Uterus (tissue), 4 donors: ENCODE data around the gene FGFR2. TPM values are rescaled to one million over a fixed set of nuclear protein-coding genes. Genes with fewer than 3 reads are reported as not detected.

Experiments used
- DNase-seq, 2 donors: peaks; one replicate each; pipeline ENCODE4 v3.0.0-alpha.2; 2019 to 2020
- H3K27ac ChIP-seq, 2 donors: fragments of 200-600 bp; sonication (generic); 1 replicate in 1 of 2; 2 replicates in 1 of 2; pipeline ENCODE4 v1.5.1; 2016 to 2018
- H3K27me3 ChIP-seq, 2 donors: fragments of 200-600 bp; sonication (generic); one replicate each; pipeline ENCODE4 v1.5.1; 2018 to 2019; ENCODE audit warnings: control low read depth in 1 of 2
- H3K36me3 ChIP-seq, 2 donors: fragments of 200-600 bp; sonication (generic); one replicate each; pipeline ENCODE4 v1.5.1; 2019; ENCODE audit warnings: control low read depth in 1 of 2
- H3K4me1 ChIP-seq, 2 donors: fragments of 200-600 bp; sonication (generic); one replicate each; pipeline ENCODE4 v1.5.1; 2018 to 2019; ENCODE audit warnings: control low read depth in 1 of 2
- H3K4me3 ChIP-seq, 2 donors: fragments of 200-600 bp; sonication (generic); 1 replicate in 1 of 2; 2 replicates in 1 of 2; pipeline ENCODE4 v1.5.1; 2018 to 2019; ENCODE audit warnings: mild to moderate bottlenecking in 1 of 2
- H3K9me3 ChIP-seq, 2 donors: fragments of 200-600 bp; sonication (generic); one replicate each; pipeline ENCODE4 v1.5.1; 2019; ENCODE audit warnings: control low read depth in 1 of 2
- POLR2A ChIP-seq, 2 donors: fragments of 450-650 bp; IDR thresholded peaks; one replicate each; pipeline ENCODE4 v1.6.1; 2016; ENCODE audit warnings: antibody characterized with exemption in 2 of 2, mild to moderate bottlenecking in 1 of 2, moderate library complexity in 1 of 2
- intact Hi-C: fragments of 100-400 bp; cut with DNase I; formaldehyde crosslinking; loops from one replicate; pipeline ENCODE4 v1.15.1; 2023; ENCODE audit warnings: low total_unique reads
- total RNA-seq, 4 donors: library from RNA; depleted of rRNA in 3 of 4; stranded (reverse); fragments of >200 nt in 3 of 4; gene quantifications; one replicate each; pipeline versions ENCODE4 v1.1.0 to v1.2.4, GENCODE V29; 2014 to 2023
- TF ChIP-seq, protein P1 (sequence below), 4 experiments: fragments of 200-600 bp in 2 of 4; fragments of 450-650 bp in 2 of 4; sonication (generic) in 2 of 4; IDR thresholded peaks; one replicate each; pipeline ENCODE4 v1.5.1; 2016 to 2019; ENCODE audit warnings: antibody characterized with exemption in 4 of 4, mild to moderate bottlenecking in 2 of 4, moderate library complexity in 1 of 4
- donor health status: DM: yes; HTN: yes; CAD: no.

The FGFR2 gene
- total RNA-seq, 4 donors from 2014 or later = 27.4 to 159 (median 111) TPM

DNA sequence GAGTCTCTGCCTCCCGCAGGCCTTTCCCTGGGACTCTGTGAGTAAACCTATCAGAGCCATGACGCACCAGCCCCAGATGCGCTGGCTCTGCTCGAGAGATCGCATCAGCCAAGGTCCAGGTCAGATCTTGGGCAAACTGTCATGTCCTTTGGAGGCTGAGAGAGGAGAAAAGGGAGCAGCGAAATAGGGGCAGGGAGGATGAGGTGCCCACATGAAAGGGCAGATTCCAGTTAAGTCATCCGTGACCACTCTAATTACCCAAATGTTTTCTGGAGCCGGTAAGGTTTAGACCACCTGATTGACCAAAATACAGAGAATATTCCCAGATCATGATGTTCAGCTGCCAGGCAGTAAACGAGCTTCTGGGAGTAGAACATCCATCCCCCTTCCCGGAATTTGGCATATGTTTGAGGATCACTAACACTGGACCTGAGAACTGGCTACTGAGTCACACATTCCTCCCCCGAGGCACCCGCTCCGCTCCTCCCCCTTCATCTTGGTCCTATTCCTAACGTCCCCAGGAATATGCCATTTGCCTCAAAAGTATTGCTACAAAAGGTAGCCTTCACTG lies 88.0 kb downstream of the FGFR2 start:
- intact Hi-C loops = no loop called here
- no peak overlapping the region for H3K4me3 ChIP-seq
- H3K27ac ChIP-seq = peak overlapping the region; percentile 70 to 83
- no peaks in the 10 kb centered on the region for H3K9me3 ChIP-seq
- H3K36me3 ChIP-seq = no peaks in the 10 kb centered on the region
- TF ChIP-seq, protein P1, sequence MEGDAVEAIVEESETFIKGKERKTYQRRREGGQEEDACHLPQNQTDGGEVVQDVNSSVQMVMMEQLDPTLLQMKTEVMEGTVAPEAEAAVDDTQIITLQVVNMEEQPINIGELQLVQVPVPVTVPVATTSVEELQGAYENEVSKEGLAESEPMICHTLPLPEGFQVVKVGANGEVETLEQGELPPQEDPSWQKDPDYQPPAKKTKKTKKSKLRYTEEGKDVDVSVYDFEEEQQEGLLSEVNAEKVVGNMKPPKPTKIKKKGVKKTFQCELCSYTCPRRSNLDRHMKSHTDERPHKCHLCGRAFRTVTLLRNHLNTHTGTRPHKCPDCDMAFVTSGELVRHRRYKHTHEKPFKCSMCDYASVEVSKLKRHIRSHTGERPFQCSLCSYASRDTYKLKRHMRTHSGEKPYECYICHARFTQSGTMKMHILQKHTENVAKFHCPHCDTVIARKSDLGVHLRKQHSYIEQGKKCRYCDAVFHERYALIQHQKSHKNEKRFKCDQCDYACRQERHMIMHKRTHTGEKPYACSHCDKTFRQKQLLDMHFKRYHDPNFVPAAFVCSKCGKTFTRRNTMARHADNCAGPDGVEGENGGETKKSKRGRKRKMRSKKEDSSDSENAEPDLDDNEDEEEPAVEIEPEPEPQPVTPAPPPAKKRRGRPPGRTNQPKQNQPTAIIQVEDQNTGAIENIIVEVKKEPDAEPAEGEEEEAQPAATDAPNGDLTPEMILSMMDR (IDR thresholded peaks at IDR 0.05) = no peak
- no peak for TF ChIP-seq POLR2A (IDR thresholded peaks at IDR 0.05)
- no peaks in the 10 kb centered on the region for H3K27me3 ChIP-seq
- DNase-seq = peak; percentile 46 to 72
- H3K4me1 ChIP-seq = no peaks in the 10 kb centered on the region

DNA sequence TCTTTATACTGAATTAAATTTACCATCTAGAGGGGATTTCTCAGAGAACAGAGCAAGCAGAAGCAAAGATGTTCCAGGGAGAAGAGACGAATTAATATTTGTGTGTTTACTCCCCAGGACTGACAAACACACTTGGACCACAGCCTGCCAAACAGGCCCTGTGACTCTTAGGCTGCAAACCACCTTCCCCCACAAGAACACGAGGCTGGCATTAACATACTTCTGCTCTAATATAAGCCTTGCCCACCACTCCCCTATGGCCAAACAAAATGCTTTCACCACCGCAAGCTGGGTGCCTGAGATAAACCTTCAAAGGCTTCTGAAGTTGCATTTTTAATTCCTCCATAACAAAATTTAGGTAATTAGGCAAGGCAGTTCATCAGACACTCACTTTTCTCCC lies 88.4 kb downstream of the FGFR2 start:
- no peak for DNase-seq
- H3K4me1 ChIP-seq = no peaks in the 10 kb centered on the region
- peak overlapping the region; percentile 70 to 83 for H3K27ac ChIP-seq
- no peak overlapping the region for H3K4me3 ChIP-seq
- no peaks in the 10 kb centered on the region for H3K36me3 ChIP-seq
- no peak for TF ChIP-seq POLR2A (IDR thresholded peaks at IDR 0.05)
- TF ChIP-seq, protein P1 (IDR thresholded peaks at IDR 0.05) = no peak
- no peaks in the 10 kb centered on the region for H3K27me3 ChIP-seq
- intact Hi-C loops = no loop called here
- H3K9me3 ChIP-seq = no peaks in the 10 kb centered on the region

DNA sequence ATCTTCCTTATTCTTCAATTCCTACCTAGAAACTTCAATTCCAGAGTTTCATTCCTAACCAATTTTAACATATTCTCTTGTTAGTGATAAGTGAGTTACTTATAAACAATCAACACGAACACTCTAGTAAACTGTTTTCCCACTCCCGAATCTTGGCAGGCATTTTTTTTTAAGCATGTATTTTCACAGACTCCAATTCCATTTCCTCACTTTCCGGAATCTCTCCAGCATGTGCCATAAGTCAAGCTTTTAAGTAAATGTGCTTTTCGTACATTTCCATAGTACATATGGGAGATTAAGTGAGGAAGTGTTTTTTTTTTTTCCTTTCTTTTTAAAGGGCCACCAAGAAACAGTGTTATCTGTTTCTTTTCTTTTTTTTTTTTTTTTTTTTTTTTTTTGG lies 89.1 kb downstream of the FGFR2 start:
- Histone ChIP-seq H3K4me1 (no peaks in the 10 kb centered on the region), H3K27ac (peak overlapping the region; percentile 70 to 83), H3K9me3 (no peaks in the 10 kb centered on the region), H3K27me3 (no peaks in the 10 kb centered on the region), H3K36me3 (no peaks in the 10 kb centered on the region), H3K4me3 (no peak overlapping the region)
- DNase-seq = no peak
- intact Hi-C loops = no loop called here
- TF ChIP-seq, protein P1 (IDR thresholded peaks at IDR 0.05) = no peak
- TF ChIP-seq POLR2A (IDR thresholded peaks at IDR 0.05) = no peak

DNA sequence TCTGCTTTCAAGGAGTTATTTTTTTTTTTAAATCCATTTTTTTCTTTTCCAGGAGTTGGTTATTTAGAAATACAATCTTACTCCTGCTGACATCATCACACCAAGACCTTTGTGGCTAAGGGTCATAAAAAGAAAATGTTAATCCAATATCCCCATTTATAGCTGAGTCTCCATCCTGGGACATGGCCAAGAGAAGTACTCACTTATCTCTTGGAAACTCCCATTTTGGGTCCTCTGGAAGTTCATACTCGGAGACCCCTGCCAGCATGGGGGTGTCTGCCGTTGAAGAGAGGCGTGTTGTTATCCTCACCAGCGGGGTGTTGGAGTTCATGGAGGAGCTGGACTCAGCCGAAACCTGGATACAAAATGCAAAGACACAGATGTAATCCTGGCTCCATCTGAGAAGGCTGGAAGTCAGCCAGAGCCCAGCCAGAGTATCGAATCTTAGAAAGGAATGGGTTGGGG lies 94.6 kb downstream of the FGFR2 start:
- Histone ChIP-seq H3K4me3 (no peak overlapping the region), H3K4me1 (peaks cover 0 to 3% of the 10 kb centered on the region in 2 donors), H3K27me3 (no peaks in the 10 kb centered on the region), H3K27ac (no peak overlapping the region), H3K36me3 (no peaks in the 10 kb centered on the region), H3K9me3 (no peaks in the 10 kb centered on the region)
- no peak for TF ChIP-seq POLR2A (IDR thresholded peaks at IDR 0.05)
- TF ChIP-seq, protein P1 (IDR thresholded peaks at IDR 0.05) = no peak
- no peak for DNase-seq
- intact Hi-C loops = no loop called here

DNA sequence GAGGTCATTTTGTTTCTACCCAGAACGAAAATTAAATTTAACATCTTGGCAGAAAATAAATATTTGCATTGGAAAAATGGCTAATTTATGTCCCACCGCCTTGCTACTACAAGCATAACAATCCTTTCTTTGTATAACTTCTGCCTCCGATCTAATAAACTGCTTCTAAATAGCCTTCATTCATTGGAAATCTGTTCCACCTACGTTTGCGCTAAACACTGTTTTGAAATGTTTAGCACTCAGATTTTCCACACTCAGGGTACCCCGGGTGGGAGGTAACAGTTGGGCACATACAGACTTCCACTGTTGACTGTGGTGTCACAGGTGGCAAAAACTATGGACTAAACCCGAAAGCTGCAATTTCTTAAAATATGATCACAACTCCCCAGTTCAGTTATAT lies 96.4 kb downstream of the FGFR2 start:
- no peak overlapping the region for H3K27ac ChIP-seq
- H3K4me3 ChIP-seq = no peak overlapping the region
- H3K9me3 ChIP-seq = no peaks in the 10 kb centered on the region
- H3K27me3 ChIP-seq = no peaks in the 10 kb centered on the region
- TF ChIP-seq, protein P1 (IDR thresholded peaks at IDR 0.05) = no peak
- TF ChIP-seq POLR2A (IDR thresholded peaks at IDR 0.05) = no peak
- H3K4me1 ChIP-seq = peaks cover 0 to 3% of the 10 kb centered on the region in 2 donors
- no peaks in the 10 kb centered on the region for H3K36me3 ChIP-seq
- no peak for DNase-seq
- intact Hi-C loops = no loop called here
